Measurements from ENCODE around the gene VPS9D1. TPM values are rescaled to one million over a fixed set of nuclear protein-coding genes. Genes with fewer than 3 reads are reported as not detected.
A peak's percentile ranks its signal among the peaks of the same experiment; 100 is the strongest.

VPS9D1 gene
- total RNA-seq, 1 donor from 2014 or later = 17.9 TPM

DNA sequence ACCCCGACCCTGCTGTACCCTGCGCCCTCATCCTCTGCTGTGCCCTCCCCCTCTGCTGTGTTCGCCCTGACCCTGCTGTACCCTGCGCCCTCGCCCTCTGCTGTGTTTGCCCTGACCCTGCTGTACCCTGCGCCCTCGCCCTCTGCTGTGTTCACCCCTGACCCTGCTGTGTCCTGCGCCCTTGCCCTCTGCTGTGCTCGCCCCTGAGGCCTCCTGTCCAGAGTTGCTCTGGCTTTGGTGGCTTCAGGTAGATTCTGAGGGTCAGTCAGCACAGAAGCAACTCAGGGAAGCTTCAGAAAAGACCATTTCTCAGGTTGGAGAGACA is 12.2 kb upstream of the VPS9D1 start:
- no peak for DNase-seq (ENCODE audit: low spot score)

DNA sequence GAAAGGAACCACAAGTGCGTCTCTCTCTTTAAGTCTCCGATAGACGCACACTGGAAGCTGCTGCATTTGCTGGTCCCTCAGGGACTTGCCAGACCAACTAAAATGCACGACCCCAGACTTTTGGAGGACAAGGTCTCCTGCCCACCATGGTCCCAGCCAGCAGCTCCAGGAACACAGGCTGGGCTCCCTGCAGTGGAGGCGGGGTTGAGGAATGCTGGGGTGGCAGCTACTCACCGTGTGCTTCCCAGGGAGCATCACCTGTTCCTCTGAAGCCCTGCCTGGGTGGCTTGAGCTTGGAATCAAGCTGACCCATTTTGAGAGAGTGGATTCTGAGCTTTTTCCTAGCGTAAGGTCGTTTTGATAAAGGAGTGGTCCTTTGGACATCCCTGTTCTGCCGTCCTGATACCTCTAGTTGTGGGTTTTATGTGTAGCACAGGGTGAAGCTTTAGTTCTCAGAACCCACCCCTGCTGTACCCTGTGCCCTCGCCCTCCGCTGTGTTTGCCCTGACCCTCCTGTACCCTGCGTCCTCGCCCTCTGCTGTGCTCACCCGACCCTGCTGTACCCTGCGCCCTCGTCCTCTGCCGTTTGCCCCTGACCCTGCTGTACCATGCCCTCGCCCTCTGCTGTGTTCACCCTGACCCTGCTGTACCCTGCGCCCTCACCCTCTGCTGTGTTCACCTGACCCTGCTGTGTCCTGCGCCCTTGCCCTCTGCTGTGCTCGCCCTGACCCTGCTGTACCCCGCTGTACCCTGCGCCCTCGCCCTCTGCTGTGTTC is 11.6 kb upstream of the VPS9D1 start:
- DNase-seq (ENCODE audit: low spot score) = no peak

DNA sequence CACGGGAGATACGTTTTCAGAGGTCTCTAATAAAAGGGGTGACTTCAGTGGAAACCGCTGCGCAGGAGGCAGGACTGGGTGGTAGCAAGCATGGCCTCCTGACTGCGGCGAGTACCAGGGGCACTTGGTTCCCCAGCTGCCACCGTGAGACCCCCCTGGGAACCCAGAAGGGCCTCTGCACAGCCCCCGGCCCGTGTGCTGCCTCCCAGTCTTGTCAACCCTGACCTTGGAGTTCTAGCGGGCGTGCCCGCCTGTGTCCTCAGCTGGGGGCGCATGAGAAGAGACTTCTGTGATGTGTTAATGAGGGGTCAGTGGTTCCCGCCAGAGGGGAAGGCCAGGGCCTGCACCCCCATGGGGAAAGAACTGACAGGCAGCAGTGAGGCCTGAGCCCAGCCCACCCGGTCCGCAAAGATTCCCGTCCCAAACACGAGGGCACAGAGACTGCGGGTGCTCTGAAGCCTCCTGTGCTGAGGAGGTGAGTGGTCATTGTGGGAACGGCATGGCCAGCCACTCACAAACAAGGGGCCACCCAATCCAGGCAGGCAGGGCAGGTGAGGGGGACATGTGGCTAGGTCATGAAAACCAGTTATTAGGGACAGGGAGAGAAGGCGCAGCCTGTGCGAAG is 10.0 kb upstream of the VPS9D1 start:
- DNase-seq (ENCODE audit: low spot score) = no peak

- no peak for DNase-seq (ENCODE audit: low spot score)
Observed at GRCh38 chr16:89729863-89730593, 9.3 kb upstream of the VPS9D1 start.

DNA sequence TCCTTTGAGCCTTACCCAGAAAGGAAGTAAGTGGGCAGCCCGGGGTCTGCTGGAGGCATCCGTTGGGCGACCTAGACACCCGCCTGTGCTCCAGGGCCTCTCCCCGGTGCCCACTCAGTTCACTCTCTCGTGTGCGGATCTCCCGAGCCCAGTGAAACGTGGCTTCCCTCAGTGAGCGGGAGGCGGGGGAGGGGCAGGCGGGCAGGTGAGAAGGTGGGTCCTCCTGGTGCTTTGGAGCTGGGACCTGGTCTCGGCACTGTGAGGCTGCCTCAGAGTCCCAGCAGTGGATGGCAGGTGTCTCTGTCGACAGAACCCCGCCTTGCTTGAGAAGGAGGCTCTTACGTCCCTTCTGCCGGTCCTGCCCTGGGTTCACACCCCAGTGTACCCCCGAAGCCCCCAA is 8.6 kb upstream of the VPS9D1 start:
- DNase-seq (ENCODE audit: low spot score) = no peak

GRCh38 chr16:89727406-89728120 is 6.9 kb upstream of the VPS9D1 start:
- no peak for DNase-seq (ENCODE audit: low spot score)

DNA sequence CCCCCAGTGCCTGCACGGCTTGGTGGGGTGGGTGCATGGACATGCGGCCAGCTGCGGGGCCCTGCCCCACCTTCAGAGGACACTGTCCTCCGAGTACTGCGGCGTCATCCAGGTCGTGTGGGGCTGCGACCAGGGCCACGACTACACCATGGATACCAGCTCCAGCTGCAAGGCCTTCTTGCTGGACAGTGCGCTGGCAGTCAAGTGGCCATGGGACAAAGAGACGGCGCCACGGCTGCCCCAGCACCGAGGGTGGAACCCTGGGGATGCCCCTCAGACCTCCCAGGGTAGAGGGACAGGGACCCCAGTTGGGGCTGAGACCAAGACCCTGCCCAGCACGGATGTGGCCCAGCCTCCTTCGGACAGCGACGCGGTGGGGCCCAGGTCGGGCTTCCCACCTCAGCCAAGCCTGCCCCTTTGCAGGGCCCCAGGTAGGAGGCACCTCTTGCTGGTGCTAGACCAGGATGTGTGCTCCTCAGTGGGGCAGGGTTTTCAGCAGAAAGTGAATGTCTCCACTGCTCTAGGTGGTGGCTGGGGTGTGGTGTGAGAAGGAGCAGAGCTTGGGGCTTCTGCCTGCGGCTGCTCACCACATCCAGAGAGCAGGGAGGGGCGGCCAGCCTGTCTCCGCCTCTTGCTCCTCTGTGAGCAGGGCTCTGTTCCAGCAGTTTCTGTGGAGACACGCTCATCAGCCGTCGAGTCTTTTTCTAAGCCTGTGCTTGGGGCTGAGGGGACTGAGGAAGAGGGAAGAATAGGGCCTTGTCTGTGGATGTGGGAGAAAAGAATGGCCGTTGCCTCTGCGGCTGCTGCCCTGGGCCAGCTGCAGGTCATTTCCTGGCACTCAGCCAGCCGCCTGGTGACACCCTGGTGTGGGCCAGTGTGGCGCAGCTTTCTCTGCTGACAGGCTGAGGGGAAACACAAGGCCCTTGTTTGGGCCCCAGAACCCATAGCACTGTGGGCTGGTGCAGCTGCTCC is 2.9 kb upstream of the VPS9D1 start:
- DNase-seq (ENCODE audit: low spot score) = no peak

GRCh38 chr16:89722392-89723278 is 1.9 kb upstream of the VPS9D1 start:
- peak; percentile 93 for DNase-seq (ENCODE audit: low spot score)

DNA sequence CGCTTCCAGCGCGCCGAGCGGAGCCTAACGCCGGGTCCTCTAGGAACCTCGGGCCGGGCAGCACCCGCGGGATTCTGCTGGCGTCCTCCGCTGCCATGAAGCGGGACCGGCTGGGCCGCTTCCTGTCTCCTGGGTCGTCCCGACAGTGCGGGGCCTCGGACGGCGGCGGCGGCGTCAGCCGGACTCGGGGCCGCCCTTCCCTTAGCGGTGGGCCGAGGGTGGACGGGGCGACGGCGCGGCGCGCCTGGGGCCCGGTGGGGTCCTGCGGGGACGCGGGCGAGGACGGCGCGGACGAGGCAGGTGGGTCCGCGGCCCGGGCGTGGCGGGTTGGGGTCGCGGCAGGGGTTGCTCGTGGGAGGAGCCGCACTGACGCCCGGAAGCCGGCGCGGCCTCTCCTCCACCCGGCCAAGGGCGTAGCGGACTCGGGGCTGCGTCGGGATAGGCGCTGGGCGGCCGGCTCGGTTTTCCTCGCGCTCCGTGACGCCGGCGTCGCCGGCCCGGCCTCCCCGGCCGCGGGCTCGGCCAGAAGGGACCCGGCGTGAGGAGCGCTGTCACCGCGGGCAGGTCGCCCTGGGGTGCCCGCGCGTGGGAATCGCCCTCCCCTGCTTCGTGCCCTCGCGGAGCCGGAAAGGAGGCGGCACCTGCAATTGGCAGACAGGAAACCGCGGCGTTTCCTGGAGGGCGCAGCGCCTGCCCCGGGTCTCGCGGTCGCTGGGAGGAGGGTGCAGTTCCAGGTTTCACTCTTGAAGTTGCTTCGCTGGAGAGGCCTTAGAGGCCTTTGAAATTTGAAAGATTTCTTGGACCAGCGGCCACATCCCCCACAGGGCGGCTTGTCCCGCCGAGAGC is 1.1 kb upstream of the VPS9D1 start:
- DNase-seq (ENCODE audit: low spot score) = no peak

- no peak for DNase-seq (ENCODE audit: low spot score)
Observed at GRCh38 chr16:89720551-89720812, 216 bp downstream of the VPS9D1 start.

DNA sequence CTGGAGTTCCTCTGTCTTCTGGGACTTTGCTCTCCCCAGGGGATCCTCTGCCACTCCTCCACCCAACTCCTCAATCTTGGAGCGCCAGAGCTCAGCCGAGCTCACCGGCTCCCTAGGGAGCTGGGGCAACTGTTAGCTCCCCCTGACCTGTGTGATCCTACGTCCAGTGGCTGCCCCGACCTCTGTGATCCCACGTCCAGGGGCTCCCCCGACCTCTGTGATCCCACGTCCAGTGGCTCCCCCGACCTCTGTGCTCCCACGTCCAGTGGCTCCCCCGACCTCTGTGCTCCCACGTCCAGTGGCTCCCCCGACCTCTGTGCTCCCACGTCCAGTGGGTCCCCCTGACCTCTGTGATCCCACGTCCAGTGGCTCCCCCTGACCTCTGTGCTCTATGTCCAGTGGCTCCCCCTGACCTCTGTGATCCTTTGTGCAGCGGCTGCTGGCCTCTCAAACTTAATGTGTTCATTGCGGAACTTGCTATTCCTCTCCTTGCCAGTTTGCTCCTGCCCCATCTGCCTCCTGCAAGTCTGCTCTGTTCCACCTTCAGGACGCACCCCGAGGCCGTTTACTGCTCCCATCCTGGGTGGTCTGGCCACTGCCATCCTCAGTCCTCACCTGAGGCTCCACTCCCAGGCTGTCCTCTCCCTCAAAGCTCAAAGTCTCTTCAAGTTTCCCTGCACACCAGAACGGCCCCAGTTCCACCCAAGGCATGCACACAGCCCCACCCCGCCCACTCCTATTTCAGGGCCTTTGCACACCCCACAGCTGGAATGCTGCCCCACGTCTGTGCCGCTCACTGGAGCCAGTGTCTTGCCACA is 2.8 kb downstream of the VPS9D1 start:
- DNase-seq (ENCODE audit: low spot score) = no peak

GRCh38 chr16:89716916-89717687 is 3.6 kb downstream of the VPS9D1 start:
- DNase-seq (ENCODE audit: low spot score) = no peak

- DNase-seq (ENCODE audit: low spot score) = no peak
Observed at GRCh38 chr16:89716493-89716892, 4.2 kb downstream of the VPS9D1 start.

GRCh38 chr16:89712274-89712781 is 8.4 kb downstream of the VPS9D1 start:
- no peak for DNase-seq (ENCODE audit: low spot score)

- DNase-seq (ENCODE audit: low spot score) = no peak
Observed at GRCh38 chr16:89711601-89712273, 9.0 kb downstream of the VPS9D1 start.
